ENCODE measurements around the gene CATSPERD.
"Not testable (repeated sequence)": the region's sequence is repeated elsewhere in the genome, so short reads cannot be mapped to it uniquely, and the experiment has no call there.

CATSPERD gene

GRCh38 chr19:5774921-5775320, 54.5 kb downstream of the CATSPERD start:
- H3K4me2 ChIP-seq (ENCODE audit: low read length), result no peak overlapping the region
- H3K4me3 ChIP-seq (ENCODE audit: low read depth, low read length), result no peak overlapping the region
- H3K9me3 ChIP-seq (ENCODE audit: control insufficient read depth, low read length), result no peaks in the 10 kb centered on the region
- H2AFZ ChIP-seq, result no peak overlapping the region
- H3K9ac ChIP-seq, result no peak overlapping the region
- no peaks in the 10 kb centered on the region for H3K27me3 ChIP-seq (ENCODE audit: control insufficient read depth, insufficient read depth, low read length)
- H3K4me1 ChIP-seq, result no peaks in the 10 kb centered on the region
- H3K27ac ChIP-seq, result no peak overlapping the region
- no peaks in the 10 kb centered on the region for H3K36me3 ChIP-seq (ENCODE audit: control insufficient read depth, insufficient read depth, low read length)
- TF ChIP-seq CTCF (IDR thresholded peaks at IDR 0.05), result no peak
- no peaks in the 10 kb centered on the region for H3K79me2 ChIP-seq

GRCh38 chr19:5775668-5776309, 55.4 kb downstream of the CATSPERD start:
- Histone ChIP-seq H3K36me3 (ENCODE audit: control insufficient read depth, insufficient read depth, low read length) (no peaks in the 10 kb centered on the region), H3K4me2 (ENCODE audit: low read length) (no peak overlapping the region), H3K9ac (no peak overlapping the region), H3K79me2 (no peaks in the 10 kb centered on the region), H2AFZ (no peak overlapping the region), H3K4me3 (ENCODE audit: low read depth, low read length) (no peak overlapping the region), H3K27me3 (ENCODE audit: control insufficient read depth, insufficient read depth, low read length) (no peaks in the 10 kb centered on the region), H3K9me3 (ENCODE audit: control insufficient read depth, low read length) (no peaks in the 10 kb centered on the region), H3K27ac (no peak overlapping the region), H3K4me1 (no peaks in the 10 kb centered on the region)
- TF ChIP-seq CTCF (IDR thresholded peaks at IDR 0.05), result no peak

- Histone ChIP-seq H3K27me3 (ENCODE audit: control insufficient read depth, insufficient read depth, low read length) (no peaks in the 10 kb centered on the region), H3K36me3 (ENCODE audit: control insufficient read depth, insufficient read depth, low read length) (no peaks in the 10 kb centered on the region), H3K79me2 (no peaks in the 10 kb centered on the region), H3K27ac (no peak overlapping the region), H2AFZ (no peak overlapping the region), H3K4me3 (ENCODE audit: low read depth, low read length) (no peak overlapping the region), H3K9me3 (ENCODE audit: control insufficient read depth, low read length) (no peaks in the 10 kb centered on the region), H3K4me1 (no peaks in the 10 kb centered on the region), H3K4me2 (ENCODE audit: low read length) (no peak overlapping the region), H3K9ac (no peak overlapping the region)
- TF ChIP-seq CTCF (IDR thresholded peaks at IDR 0.05), result no peak
These were observed 58.0 kb downstream of the CATSPERD start for GRCh38 chr19:5778402-5778801.

DNA sequence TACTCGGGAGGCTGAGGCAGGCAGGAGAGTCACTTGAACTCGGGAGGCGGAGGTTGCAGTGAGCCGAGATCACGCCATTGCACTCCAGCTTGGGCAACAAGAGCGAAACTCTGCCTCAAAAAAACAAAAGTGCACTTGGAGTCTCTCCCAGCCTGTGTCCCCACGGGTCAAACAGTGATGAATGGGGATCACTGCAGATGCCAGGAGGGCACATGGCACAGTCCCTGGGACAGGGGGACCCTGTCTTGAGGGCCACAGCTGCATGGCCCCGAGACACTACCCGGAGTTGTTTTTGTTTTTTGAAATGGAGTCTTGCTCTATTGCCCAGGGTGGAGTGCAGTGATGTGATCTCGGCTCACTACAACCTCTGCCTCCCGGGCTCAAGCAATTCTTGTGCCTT, 60.5 kb downstream of the CATSPERD start:
- H3K4me3 ChIP-seq (ENCODE audit: low read depth, low read length); H3K27ac ChIP-seq; H3K36me3 ChIP-seq (ENCODE audit: control insufficient read depth, insufficient read depth, low read length); H3K79me2 ChIP-seq; H3K4me1 ChIP-seq; H3K27me3 ChIP-seq (ENCODE audit: control insufficient read depth, insufficient read depth, low read length); H3K9me3 ChIP-seq (ENCODE audit: control insufficient read depth, low read length); H3K4me2 ChIP-seq (ENCODE audit: low read length); H2AFZ ChIP-seq; H3K9ac ChIP-seq: not testable (repeated sequence)

DNA sequence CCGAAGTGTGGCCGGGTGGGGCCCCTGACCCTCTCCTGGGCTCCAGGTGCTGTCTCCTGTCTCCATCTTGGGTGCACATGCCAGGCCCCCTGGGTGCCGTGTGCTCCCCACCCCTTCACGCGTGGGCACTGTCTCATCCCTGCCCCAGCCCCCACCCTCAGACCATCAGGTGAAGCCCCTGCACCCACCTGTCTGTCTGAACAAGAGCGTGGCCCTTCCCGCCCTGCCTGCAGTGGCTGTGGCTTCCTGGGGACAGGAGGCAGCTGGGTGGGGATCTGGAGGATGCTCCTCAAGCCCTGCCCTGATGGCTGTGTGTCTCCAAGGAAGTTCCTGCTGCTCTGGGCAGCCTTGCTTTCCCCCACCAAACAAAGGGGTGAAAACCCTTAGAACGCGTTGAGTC, 61.9 kb downstream of the CATSPERD start:
- no peaks in the 10 kb centered on the region for H3K79me2 ChIP-seq
- H3K27ac ChIP-seq, result no peak overlapping the region
- no peak overlapping the region for H2AFZ ChIP-seq
- no peak overlapping the region for H3K9ac ChIP-seq
- no peaks in the 10 kb centered on the region for H3K4me1 ChIP-seq
- H3K36me3 ChIP-seq (ENCODE audit: control insufficient read depth, insufficient read depth, low read length), result no peaks in the 10 kb centered on the region
- no peak overlapping the region for H3K4me3 ChIP-seq (ENCODE audit: low read depth, low read length)
- no peak overlapping the region for H3K4me2 ChIP-seq (ENCODE audit: low read length)
- H3K9me3 ChIP-seq (ENCODE audit: control insufficient read depth, low read length), result no peaks in the 10 kb centered on the region
- no peaks in the 10 kb centered on the region for H3K27me3 ChIP-seq (ENCODE audit: control insufficient read depth, insufficient read depth, low read length)
- no peak for TF ChIP-seq CTCF (IDR thresholded peaks at IDR 0.05)
